GM21390 (cell line): ENCODE data around the gene RNF207.

Experiments used
- ATAC-seq: cut with Tn5 transposase; IDR thresholded peaks from one replicate; pipeline ENCODE4 v1.9.1; 2021; ENCODE audit not compliant: unreplicated experiment

RNF207 gene

DNA sequence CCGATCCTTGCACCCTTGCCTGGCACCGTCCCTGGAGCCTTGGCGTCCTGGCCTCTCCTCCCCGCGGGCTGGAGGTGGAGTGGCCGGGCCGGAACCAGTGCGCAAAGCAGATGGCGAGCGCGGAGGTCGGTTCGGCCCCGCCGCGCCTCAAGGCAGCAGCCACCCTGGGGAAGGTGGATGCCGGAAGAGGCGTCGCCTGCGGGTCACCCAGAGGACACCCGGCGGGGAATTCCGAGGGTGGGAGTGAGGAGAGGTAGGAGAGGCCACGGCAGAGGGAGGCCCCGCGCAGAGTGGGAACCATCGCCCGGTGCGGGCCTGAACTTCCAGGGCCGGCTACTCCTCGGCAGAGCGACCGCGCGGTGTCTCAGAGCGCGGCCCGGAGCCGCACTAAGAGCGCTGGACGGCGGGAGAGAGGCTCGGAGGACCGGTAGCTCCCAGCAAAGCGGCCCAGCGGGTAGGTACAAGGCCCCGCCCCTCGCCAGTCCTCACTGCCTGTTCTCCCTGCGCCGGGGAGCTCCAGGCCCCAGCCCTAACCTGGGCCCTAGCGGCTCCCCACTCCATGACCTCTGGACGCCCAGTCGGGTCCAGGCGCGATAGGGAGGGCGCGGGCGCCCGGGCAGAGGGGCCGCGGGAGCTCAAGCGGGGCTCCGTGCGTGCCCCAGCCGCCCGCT, at the start of gene RNF207:
Gene RNF207, plus strand, starts transcription at position 271 of the 671 bp plus-strand sequence. CDS start 417 bp downstream, outside the sequence.
- ATAC-seq, result peak; percentile 46

DNA sequence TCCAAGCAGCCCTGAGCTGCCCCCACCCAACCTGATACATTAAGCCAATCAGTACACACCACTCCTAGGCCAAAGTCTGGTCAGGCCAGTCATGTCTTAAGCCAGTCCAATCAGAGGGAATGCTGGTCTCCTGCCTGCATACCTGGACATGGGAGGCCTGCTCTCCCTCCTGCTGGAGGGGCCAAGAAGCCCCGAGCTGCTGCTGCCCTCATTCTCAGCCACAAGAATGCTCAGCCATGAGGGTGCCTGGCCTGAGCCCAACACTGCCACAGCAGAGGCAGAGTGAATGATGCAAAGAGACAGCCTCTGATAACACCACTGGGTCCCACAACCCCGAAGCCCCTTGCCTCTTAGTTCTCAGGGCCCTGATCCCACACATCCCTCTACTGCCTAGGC, 48.8 kb upstream of the RNF207 start:
- ATAC-seq, result no peak

DNA sequence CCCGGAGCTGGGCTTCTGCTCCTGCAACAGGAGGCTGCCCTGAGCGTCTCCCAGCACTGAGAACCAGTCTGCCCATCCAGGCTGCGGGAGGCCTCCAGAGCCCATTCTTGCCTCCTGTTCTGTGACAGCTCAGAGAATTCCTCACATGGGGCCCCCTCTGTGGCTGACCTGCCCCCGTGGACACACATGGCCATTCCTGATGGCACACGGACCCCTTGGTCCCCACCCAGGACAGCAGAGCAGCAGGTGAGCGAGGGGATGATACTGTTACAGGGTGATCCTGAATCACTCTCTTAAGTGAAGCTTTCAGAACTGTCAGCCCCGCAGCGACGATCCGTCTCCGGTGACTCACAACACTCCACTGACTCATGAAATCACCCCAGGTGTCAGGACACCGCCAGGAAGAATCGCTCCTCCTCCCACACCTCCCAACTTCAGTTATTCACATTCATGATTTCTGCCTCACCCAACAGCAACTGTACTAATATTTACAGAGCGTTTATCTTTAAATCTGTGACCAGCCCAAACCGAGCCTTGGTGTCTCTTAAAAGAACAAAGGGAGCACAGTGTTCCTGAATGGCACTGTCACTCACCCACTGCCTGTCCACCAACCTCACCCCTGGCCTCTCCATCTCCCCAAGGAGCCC, 48.3 kb upstream of the RNF207 start:
- ATAC-seq, result no peak

DNA sequence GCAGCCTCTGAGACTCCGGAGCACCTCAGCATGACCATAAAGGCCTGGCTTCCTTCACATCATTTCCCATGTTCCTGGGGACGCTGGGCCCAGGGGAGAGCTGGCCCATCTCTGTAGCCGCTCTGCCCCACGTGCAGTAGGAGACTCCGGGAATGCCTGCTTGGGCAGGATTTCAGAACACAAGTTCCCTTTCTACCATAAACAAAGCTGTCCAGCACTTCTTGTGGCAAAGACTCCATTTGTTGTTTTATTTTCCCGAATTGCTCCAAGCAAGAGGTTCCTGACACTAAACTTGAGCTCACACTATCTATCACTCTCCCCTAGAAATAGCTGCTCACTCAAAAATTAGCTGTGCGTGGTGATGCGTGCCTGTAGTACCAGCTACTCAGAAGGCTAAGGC, 47.7 kb upstream of the RNF207 start:
- ATAC-seq, result no peak

DNA sequence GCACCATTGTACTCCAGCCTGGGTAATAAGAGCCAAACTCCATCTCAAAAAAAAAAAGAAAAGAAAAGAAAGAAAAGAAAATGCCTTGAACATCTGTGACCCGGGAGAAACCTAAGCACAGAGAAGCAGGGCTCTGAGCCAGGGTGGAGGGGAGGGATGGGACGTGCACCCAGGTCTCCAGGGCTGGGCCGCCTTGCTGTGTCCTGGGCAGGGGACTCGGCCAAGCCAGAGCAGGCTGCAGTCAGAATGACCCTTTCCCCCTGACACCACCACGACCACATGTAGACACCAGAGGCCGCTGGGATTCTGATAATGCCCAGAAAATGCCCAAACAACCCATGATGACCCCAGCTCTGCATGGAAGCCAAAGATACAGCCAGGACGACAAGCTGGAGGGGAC, 43.6 kb upstream of the RNF207 start:
- ATAC-seq, result no peak

GRCh38 chr1:6162773-6163172, 43.1 kb upstream of the RNF207 start:
- ATAC-seq, result no peak

DNA sequence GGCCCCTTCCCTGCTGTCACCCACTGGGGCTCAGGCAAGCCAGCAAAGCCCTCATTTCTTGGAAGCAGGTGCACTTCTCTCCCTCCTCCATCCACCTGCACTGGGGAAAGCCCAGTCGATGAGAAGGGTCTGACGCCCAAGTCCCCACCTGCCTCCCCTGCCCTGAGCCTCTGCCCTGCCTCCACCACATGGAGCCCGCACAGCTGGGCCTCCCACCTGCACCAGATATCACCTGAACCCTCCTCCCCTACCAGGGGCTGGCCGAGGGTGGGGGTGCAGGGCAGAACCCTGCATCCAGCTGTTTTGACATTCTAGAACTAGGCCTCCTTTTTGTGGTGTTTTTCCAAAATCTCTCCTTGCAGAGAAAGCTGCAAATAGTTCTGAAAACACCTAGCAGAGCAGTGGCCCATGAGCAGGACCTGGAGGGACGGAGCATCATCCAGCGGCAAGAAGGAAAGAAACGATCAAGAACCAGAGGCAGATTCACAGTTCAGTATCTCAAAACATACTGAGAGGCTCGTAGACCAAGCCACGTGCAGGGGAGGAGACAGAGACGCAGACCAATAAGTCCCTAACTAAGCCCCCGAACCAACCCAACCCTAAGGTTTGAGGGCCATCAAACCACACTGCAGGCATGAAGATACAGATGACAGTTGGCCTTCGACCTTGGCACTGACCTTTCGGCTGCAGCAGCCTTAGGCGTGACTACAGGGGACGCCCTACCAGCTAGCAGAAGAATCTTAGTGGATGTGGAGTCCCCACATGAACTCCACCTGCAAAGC, 42.5 kb upstream of the RNF207 start:
- ATAC-seq, result no peak

DNA sequence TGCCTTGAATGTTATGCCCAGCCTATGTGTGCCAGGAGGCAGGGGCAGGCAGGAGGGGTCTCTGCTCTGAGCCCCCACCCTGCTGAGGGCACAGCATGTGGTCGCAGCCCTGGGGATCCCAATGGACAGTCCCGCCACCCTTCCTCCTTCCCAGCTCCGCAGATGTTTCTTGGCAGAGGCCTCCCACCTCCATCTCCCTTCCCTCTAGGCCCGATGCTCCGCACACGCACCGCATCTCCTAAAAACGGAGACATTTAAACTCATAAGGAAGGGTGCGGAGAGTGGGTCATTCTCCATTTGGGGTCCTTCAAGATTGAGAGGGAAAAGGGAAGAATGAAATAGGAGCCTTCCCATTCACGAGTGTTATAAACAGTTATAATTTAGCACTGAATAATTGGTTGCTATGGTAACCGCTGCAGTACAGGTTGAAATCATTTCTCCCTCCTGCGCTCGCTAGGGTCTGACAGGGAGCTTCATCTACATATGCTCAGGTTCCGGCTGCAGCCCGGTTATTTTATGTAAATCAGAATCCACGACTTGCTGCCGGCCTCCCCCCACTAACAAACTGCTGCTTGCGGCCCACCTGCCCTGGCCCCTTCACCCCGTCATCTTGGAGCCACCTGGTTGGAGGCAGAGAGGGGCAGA, 41.8 kb upstream of the RNF207 start:
- ATAC-seq, result no peak

GRCh38 chr1:6165027-6165426, 40.9 kb upstream of the RNF207 start:
- ATAC-seq, result no peak

DNA sequence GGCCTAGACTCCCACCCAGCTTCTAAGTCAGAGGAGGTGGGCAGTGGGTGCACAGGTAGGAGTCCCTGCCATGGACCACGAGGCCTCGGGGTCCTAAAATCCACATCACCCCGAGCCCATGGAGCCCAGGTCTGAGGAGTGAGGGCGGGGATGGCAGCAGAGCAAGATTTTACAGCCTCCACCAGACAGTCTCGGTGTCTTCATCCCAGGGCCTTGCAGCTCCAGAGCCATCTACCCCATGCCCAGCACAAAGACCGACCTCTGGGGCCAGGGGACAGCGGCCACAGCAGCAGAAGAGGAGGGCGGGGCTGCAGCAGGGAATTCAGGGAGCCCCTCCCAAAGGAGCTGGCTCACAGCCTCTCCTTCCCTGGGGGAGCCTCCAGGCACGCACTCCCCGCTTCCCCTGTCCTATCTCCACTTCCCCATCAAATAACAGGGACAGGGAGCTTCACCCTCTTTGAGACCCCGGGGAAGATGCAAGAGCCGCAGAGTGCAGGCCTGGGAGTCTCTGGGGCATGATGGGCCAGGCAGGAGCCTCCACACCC, 40.4 kb upstream of the RNF207 start:
- ATAC-seq, result no peak

- no peak for ATAC-seq
Measured at GRCh38 chr1:6166221-6166620, 39.7 kb upstream of the RNF207 start.

DNA sequence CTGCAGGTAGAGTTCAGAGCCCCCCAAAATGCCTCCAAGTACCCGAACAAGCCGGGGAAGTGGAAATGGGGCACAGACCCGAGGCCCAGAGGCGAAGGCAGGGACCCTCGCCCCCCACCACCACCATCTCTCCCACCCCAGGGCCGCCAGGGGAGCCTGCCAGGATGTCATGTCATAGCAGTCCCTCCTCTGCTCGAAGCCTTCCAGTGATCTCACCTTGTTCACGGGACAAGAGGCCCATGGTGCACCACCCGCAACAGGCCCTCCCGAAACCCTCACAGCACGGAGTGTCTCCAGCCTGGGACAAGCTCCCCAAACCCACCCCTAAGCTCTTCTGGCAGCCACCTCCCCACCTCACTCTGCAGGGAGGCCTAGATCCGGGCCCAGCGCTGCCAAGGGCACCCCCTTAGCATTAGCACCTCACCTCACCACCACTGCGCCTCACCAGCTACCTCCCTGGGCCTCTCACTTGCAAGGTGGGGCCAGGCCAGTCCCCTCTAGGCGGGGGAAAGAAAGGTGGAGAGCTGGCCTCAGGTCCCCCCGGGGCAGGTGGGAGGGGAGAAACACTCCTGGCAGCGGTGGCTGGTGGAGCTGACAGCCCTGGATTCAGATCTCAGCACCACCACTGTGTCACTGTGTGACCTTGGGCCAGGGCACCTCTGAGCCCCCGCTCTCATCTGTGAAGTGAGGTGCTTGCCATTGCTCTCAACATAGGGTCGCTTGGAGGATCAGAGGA, 39.1 kb upstream of the RNF207 start:
- no peak for ATAC-seq

DNA sequence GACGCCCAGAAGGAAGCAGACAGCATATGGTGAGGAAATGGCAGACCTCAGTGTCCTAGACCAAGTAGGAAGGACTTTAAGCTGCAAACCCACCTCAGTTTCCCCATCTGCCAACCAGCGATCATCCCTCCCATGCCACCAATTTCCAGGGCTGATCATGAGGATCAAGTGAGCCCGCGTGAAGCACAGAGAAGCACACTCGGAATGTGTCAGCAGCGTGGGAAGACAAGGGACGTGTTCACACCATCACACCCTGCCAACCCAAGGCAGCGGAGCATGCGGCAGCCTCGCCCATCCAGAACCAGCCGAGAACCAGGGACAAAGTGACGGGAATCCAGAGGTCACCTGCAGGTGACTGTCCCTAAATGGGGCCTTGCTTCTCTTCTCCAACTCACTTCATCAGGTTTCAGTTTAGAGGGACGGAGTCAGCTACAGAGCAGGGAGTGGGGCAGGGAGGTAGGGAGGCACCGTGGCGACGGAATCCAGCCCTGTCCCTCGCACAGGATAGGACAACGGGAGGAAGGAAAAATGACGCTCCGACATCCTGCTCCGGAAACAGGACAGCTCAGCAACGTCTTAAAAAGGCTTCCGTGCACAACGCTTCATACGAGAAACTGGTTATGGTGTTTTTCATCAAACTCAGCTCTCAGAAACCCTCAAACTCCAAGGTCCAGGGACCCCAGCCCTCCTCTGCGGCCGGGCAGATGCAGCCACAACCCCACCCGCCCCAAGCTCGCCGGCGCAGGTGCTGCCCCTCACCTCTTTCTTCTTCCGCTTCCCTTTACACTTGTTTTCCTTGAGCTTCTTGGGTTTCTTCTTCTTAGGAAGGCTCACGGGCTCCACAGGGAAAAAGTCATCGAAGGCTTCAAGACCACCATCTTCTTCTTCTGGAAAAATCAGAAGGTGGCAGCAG, 38.3 kb upstream of the RNF207 start:
- no peak for ATAC-seq

- ATAC-seq, result no peak
Measured at GRCh38 chr1:6168947-6169586, 36.9 kb upstream of the RNF207 start.

- ATAC-seq, result no peak
Measured at GRCh38 chr1:6170116-6170741, 35.7 kb upstream of the RNF207 start.

GRCh38 chr1:6170742-6171201, 35.1 kb upstream of the RNF207 start:
- ATAC-seq, result no peak

GRCh38 chr1:6171548-6172124, 34.3 kb upstream of the RNF207 start:
- ATAC-seq, result no peak

DNA sequence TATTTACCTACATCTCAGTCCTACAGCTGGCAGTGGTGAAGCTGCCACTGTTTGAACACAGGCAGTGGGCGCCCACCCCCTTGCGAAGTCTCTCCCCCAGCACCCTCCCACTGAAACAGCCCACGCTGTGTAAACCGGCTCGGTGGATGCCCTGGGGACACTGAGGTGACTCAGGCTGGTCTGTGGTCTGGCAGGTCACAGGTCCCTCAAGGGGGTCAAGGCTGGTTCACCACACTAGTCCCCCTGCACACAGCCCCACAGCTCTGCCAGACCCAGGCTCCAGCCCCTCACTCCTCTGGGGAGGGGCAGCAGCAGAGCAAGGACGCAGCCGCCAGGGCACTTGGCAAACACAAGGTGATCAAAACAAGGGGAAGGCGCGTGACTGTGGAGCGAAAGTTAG, 33.4 kb upstream of the RNF207 start:
- no peak for ATAC-seq
